GM13976 (cell line): ENCODE measurements around the gene HACD3.

Experiments
- DNase-seq: peaks from one replicate; pipeline ENCODE4 v3.0.0; 2012; ENCODE audit warnings: low spot score
- CTCF ChIP-seq: IDR thresholded peaks from 2 replicates; pipeline ENCODE4 v1.5.1; 2012; ENCODE audit warnings: borderline replicate concordance, mild to moderate bottlenecking; ENCODE audit not compliant: insufficient read depth; ENCODE audit errors: extremely low read depth, missing control alignments, control extremely low read depth
- in situ Hi-C: fragments of 300-500 bp; cut with MboI; formaldehyde crosslinking; loops from one replicate; pipeline ENCODE4 v1.12.0; 2022; ENCODE audit warnings: low sequenced_read_pairs, mixed read lengths, inconsistent platforms; ENCODE audit not compliant: unreplicated experiment

Gene HACD3

GRCh38 chr15:65584241-65584640 is 54.0 kb downstream of the HACD3 start:
- no peak for DNase-seq
- TF ChIP-seq CTCF: no peak
- in situ Hi-C loops: no loop called here

GRCh38 chr15:65587094-65587493 is 56.8 kb downstream of the HACD3 start:
- no peak for TF ChIP-seq CTCF
- no peak for DNase-seq
- in situ Hi-C loops: no loop called here

- DNase-seq: no peak
- no peak for TF ChIP-seq CTCF
- in situ Hi-C loops: no loop called here
These were observed 65.7 kb downstream of the HACD3 start for GRCh38 chr15:65595960-65596359.

GRCh38 chr15:65598468-65598867 is 68.2 kb downstream of the HACD3 start:
- no peak for DNase-seq
- TF ChIP-seq CTCF: no peak
- in situ Hi-C loops: no loop called here

- in situ Hi-C loops: no loop called here
- DNase-seq: no peak
- TF ChIP-seq CTCF: no peak
These were observed 69.4 kb downstream of the HACD3 start for GRCh38 chr15:65599677-65600076.

GRCh38 chr15:65603134-65603533 is 72.9 kb downstream of the HACD3 start:
- no peak for TF ChIP-seq CTCF
- no peak for DNase-seq
- in situ Hi-C loops: no loop called here

- in situ Hi-C loops: no loop called here
- no peak for DNase-seq
- no peak for TF ChIP-seq CTCF
These were observed 73.3 kb downstream of the HACD3 start for GRCh38 chr15:65603559-65603958.
